ENCODE data around the gene LRRN3.

LRRN3 gene

DNA sequence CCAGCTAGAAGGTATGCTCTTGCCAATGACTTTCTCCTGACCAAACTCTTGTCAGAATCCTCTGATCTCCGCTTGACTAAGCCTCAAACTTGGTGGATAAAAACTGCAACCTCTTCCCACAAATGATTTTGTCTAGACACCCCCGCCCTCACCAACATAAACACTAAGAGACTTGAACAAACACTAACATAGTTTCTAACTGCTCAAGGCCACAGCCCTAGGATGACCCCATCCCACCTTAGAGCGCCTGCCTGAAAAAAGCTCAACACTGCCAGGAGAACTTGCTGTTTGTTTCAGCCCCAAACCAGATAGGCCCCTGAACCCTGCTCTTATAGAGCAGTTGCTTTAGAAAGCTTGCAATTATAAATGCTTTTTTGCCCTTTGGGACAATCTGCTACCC is 71.8 kb downstream of the LRRN3 start:
- no peak for FAIRE-seq

DNA sequence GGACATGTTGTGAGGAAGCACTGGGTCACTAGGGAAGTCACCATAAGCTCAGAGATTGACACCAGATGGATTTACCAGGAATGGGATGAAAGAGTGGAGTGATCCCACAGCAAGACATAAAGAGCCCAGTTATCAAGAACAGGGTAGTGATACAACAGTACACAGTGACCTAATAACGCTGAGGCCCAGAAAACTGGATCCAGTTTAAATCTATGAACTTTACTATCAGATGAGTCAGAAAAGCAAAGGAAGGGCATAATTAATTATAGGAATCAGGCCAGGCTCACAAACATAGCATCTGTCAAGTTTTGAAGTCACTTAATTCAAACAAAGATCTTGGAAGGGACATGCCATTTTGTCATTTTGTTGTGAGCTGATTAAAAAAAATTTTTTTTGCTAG is 73.5 kb downstream of the LRRN3 start:
- no peak for FAIRE-seq
- DNase-seq (ENCODE audit: low spot score): no peak

More for the DNA sequence above, 71.8 kb downstream of the LRRN3 start:
- DNase-seq (ENCODE audit: low spot score): no peak

DNA sequence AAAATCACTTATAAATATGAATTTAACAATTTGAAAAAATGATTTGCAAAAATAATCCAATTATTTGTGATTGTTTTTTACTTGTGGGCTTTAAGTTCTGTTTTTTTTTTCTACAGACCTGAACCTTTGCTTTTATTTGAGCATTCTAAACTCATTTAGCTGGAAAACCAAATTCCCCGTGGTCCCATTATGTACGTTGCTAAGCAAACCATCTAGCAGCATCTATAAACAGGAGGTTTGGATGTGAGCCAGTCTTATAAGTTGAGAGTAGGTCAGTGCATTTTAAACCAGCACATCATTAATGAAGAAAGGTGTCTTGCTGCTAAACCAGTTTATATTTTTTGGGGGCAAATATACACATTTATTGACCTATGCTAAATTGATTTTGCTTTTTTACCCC is 77.3 kb downstream of the LRRN3 start:
- DNase-seq (ENCODE audit: low spot score): no peak
- no peak for FAIRE-seq

DNA sequence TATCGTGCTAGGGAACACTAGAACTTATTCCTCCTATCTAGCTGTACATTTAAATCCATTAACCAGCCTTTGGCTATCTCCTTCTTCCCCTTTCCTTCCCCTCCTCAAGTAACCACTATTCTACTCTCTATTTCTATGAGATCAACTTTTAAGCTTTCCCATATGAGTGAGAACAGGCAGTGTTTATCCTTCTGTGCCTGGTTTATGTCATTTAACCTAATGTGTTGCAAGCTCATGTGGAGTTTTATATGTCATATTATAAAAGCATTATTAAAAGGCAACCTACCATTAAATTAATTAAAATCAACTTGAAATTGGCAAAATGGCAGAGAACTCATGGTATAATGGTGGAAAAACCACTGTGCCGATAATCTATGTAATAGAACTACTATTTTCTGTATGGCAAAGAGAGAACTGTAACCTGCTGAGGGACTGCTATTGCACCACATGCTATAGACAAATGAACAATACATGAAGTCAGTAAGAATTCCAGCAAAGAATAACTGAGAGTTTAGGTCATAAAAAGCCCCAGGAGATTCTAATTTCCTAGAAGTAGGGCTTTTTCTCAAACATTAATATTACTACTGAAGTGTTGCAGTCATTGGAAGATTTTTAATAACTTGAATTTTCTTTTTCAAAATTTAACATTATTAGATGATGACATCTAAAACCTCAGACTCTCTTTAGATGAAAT is 81.8 kb downstream of the LRRN3 start:
- FAIRE-seq: no peak

DNA sequence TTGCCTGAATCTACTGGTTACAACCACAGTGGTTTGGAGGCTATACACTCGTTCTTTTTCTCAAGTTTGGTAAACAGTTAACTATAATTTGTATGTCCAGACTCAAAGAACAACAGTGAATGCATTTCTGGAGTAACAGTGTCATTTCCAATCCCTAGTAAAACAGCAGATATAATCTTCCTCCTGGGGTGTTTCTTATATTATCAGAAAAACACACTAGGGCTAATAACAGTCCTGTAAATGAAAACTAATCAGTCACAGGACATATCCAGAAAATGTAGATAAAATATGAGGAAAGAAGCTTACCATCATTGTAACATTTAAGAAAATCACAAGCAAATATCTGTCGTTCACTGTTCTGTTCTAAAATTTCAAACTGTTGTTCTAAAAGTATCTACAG is 82.6 kb downstream of the LRRN3 start:
- DNase-seq (ENCODE audit: low spot score): no peak
- no peak for FAIRE-seq

More for the DNA sequence above, 81.8 kb downstream of the LRRN3 start:
- no peak for DNase-seq (ENCODE audit: low spot score)

DNA sequence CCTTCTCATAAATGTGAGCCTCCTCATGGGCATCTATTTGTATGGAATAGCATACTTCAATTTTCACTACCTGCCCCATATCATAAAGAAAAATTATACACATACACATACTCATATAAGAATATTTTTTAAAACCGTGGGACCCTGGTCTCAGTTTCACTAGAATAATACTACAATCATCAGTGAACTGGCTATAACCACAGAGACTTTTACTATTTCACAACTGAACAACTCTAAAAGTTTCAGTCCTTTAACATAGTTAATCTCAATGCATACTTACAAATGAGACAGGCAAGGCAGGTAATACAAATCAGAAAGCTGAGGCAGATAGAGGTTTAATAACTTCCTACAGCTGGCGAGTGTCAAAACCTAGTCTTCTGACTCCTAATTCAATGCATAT is 83.1 kb downstream of the LRRN3 start:
- DNase-seq (ENCODE audit: low spot score): no peak
- no peak for FAIRE-seq

DNA sequence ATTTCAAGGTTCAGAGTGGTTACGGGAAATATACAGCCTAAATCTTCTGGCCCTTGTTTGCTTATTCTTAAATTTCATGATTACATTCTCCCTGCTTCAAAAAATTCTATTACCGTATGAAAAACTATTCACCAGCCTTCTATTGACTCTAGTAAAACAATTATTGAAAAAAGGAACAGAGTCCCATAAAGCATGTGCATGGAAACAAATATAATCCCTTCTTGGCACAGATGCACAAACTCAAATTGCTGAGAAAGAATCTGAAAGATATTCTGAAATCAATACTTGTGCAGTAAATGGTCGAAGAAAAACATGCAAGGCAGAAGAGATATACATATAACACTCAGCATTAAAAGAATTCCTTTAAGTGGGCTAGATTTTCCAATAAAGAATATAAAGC is 83.6 kb downstream of the LRRN3 start:
- DNase-seq (ENCODE audit: low spot score) (no peak), FAIRE-seq (no peak)

Measured in RCC 7860 (cell line).